GM18517 (cell line): ENCODE measurements around the gene HBE1.
"Not testable (repeated sequence)": the region's sequence is repeated elsewhere in the genome, so short reads cannot be mapped to it uniquely, and the experiment has no call there.

Experiments
- ATAC-seq: cut with Tn5 transposase; IDR thresholded peaks from one replicate; pipeline ENCODE4 v1.9.1; 2021; ENCODE audit warnings: mild to moderate bottlenecking, moderate library complexity; ENCODE audit not compliant: unreplicated experiment

Gene HBE1

DNA sequence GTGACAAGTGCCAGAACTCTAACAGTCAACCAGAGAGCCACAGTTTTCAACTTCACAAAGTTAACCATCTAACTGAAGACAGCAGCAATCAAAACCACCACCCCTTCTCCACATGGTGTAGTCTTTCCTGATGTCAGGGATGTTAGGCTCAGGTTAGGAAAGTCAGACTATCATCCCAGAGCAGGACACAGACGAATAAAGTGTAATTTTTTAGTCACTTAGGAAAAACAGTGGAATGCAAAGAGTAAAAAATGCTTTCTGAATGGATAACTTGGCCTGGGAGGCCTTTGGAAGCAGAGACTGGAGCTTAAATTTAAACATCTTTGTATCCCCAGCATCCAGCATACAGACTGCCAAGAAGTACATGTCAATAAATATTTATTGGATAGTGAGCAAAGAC is 16.6 kb upstream of the HBE1 start:
- no peak for ATAC-seq

DNA sequence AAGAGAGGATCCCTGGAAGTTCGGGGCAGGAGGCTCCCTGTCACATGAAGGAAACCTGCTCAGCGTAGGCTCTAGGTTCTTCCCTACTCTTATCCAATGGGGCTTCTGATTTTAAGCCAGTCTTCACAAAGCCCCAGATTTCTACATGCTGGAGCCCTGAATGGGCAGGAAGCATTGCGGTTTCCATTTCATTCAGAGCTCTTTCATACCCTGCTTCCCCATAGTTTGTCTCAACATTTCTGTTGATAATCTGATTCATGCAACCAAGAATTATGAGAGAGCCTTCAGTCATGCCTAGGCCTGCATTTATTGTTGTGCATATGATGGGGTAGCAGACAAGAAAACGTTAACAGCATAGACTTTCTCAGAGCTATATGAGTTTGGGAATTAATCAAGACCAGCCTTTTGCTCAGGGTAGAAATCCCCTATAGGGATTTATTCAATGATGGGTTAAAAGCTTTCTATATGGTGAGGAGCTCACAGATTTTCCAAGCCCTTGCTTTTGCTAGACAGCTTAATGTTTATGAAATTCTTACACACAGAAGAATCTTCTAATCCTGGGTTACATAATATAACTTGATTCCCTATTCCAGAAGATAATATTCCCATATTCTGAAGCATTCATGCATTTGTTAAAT is 16.1 kb upstream of the HBE1 start:
- no peak for ATAC-seq

GRCh38 chr11:5284637-5285036 is 14.9 kb upstream of the HBE1 start:
- ATAC-seq, result no peak

DNA sequence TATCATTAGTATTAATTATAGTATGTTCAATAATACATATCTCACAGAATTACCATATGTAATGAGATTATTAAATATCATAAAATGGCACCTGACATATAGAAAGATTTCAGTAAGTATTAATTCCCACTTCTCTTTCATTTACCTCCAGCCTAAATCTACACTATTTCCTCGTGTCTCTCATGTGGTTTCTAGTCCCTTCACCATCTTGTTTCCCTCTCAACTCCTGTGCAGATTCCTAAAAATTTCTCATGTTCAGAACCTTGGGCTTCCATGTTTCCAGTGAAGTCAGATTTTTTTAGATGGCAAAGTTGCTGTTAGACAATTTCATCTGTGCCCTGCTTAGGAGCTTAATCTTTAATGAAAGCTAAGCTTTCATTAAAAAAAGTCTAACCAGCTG is 14.1 kb upstream of the HBE1 start:
- ATAC-seq, result no peak

DNA sequence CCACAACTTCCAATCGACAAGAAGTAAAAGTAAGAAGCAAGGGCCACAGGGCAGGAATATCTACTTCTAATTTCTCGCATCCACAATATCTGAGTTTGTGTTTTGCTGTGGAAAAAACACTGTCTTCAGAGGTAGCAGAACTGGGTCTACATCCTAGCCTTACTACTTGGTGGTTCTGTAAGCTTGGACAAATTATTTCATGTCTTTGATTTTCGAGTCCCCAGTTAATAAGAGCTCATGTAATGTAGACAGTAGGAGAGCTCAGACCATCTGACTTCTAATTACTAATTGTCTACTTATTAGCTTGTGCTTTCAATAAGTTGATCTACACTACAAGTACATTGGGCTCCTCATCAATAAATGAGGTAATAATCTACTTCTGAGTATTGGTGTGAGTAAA is 13.3 kb upstream of the HBE1 start:
- ATAC-seq, result no peak

- ATAC-seq, result no peak
Observed at GRCh38 chr11:5282628-5283027, 12.9 kb upstream of the HBE1 start.

DNA sequence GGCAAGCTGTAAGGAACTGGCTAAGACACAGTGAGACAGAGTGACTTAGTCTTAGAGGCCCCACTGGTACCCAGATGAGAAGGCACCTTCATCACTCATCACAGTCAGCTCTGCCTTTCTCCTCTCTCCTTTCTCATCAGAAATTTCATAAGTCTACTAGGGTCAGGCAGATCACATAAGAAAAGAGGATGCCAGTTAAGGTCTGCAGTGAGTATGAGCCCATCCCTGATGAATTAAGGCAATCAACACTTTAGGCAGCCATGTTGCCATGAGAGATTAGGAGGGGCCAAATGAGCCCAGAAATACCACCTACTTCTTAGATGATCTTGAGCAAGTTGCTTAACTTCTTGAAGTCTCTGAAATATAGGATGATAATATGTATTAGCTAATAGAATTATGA is 11.9 kb upstream of the HBE1 start:
- ATAC-seq, result no peak

GRCh38 chr11:5280582-5281102 is 10.9 kb upstream of the HBE1 start:
- ATAC-seq, result peak; percentile 90

- ATAC-seq, result no peak
Observed at GRCh38 chr11:5279471-5280090, 9.8 kb upstream of the HBE1 start.

DNA sequence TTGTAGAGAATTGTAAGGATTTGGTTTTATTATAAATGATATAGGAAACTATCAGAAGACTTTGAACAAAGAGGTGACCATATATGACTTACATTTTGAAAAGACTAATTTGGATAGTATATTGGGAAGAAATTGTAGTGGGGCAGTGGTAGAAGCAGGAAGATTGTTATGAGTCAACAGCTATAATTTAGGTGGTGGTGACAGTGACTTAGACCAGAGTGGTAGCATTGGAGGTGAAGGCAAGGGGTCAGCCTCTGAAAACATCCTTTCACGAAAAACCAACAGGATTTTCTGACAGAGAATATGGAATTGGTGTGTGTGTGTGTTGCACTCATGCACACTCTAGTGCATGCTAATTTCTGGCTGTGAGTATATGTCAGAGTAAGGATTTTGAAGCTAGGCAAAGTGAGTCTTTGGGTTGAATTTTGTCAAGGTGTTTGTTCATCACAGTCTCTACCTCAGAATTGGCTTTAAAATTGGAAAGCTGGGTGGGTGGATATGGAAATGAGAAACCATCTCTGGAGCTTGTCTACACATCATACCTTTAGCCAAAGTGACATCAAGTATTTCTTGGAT is 8.2 kb upstream of the HBE1 start:
- no peak for ATAC-seq

DNA sequence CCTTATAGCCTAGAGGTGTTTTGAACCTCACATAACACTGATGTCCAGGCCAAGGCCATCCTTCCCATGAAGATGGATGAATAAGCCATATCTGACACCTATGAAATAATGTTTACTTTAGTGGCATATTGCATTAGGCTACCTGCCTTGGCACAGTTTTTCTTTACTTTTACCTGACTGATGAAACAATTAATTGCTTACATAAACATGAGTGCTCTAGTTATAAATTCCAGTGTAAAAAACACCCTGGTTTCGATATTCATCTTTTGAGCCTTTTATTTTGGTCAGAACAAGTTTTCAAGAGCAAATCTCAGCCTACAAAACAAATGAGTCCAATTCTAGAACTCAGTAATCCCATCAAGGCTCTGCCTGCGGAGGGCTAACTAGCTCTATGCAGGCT is 7.0 kb upstream of the HBE1 start:
- ATAC-seq, result no peak

DNA sequence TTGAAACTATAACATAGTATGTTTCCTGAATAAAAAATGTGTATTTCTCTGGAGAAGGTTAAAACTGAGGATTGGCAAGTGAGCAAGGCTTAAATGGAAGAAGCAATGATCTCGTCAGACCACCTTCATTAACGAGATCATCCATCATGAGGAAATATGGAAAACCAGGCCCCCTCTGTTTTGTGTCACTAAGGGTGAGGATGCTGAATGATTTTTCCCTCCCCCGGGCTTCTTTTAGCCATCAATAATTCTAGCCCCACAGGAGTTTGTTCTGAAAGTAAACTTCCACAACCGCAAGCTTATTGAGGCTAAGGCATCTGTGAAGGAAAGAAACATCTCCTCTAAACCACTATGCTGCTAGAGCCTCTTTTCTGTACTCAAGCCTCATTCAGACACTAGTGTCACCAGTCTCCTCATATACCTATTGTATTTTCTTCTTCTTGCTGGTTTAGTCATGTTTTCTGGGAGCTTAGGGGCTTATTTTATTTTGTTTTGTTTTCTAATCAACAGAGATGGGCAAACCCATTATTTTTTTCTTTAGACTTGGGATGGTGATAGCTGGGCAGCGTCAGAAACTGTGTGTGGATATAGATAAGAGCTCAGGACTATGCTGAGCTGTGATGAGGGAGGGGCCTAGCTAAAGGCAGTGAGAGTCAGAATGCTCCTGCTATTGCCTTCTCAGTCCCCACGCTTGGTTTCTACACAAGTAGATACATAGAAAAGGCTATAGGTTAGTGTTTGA is 5.8 kb upstream of the HBE1 start:
- no peak for ATAC-seq

GRCh38 chr11:5274395-5274794 is 4.7 kb upstream of the HBE1 start:
- ATAC-seq, result no peak

GRCh38 chr11:5272395-5273017 is 2.8 kb upstream of the HBE1 start:
- no peak for ATAC-seq

- no peak for ATAC-seq
Observed at GRCh38 chr11:5267033-5267563, 2.6 kb downstream of the HBE1 start.

- no peak for ATAC-seq
Observed at GRCh38 chr11:5266609-5267008, 3.1 kb downstream of the HBE1 start.

DNA sequence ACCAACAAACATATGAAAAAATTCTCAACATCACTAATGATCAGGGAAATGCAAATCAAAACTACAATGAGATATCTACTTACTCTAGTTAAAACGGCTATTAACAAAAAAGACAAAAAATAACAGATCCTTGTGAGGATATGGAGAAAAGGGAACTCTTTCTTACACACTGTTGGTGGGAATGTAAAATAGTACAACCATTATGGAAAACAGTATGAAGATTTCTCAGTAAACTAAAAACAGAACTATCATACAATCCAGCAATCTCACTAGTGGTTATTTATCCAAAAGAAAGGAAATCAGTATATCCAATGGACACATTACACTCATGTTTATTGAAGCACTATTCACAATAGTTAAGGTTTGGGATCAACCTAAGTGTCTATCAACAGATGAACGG is 3.9 kb downstream of the HBE1 start:
- ATAC-seq, result no peak

- ATAC-seq, result no peak
Observed at GRCh38 chr11:5258543-5259262, 11.0 kb downstream of the HBE1 start.

GRCh38 chr11:5257296-5257695 is 12.4 kb downstream of the HBE1 start:
- ATAC-seq, result no peak

DNA sequence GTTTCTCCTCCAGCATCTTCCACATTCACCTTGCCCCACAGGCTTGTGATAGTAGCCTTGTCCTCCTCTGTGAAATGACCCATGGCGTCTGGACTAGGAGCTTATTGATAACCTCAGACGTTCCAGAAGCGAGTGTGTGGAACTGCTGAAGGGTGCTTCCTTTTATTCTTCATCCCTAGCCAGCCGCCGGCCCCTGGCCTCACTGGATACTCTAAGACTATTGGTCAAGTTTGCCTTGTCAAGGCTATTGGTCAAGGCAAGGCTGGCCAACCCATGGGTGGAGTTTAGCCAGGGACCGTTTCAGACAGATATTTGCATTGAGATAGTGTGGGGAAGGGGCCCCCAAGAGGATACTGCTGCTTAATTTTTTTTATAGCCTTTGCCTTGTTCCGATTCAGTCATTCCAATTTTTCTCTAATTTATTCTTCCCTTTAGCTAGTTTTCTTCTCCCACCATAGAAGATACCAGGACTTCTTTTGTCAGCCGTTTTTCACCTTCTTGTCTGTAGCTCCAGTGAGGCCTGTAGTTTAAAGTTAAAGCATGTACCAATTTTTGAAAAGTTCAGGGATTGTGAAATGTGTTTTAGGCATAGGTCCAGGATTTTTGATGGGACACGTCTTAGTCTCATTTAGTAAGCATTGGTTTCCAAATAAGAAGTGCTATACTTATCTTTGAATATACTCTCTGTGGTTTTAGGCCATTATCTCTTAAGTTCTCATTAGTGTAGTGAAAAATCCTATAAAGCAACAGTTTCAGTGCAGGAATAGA is 14.9 kb downstream of the HBE1 start, which contains the start of gene HBG2:
Gene HBG2, minus strand, starts transcription at position 136 of the 768 bp plus-strand sequence. Its CDS starts 53 bp downstream, at position 83.
- ATAC-seq, result not testable (repeated sequence)
